Lung microvascular endothelial cell (primary cell): ENCODE data around the gene DEF6. TPM values are rescaled to one million over a fixed set of nuclear protein-coding genes. Genes with fewer than 3 reads are reported as not detected.
A peak's percentile ranks its signal among the peaks of the same experiment; 100 is the strongest.
"Not testable (repeated sequence)": the region's sequence is repeated elsewhere in the genome, so short reads cannot be mapped to it uniquely, and the experiment has no call there.

Source experiments
- DNase-seq, 2 donors: peaks; one replicate each; pipeline versions ENCODE4 v3.0.0 to v3.0.0-alpha.2; 2010; ENCODE audit warnings: low read depth in 2 of 2
- total RNA-seq: library from RNA; depleted of rRNA; stranded (reverse); fragments of >200 nt; gene quantifications from 2 replicates; pipeline ENCODE4 v1.2.1, GENCODE V29; 2014

DEF6 gene
- total RNA-seq, 1 donor from 2014 or later, result 0.20 TPM

DNA sequence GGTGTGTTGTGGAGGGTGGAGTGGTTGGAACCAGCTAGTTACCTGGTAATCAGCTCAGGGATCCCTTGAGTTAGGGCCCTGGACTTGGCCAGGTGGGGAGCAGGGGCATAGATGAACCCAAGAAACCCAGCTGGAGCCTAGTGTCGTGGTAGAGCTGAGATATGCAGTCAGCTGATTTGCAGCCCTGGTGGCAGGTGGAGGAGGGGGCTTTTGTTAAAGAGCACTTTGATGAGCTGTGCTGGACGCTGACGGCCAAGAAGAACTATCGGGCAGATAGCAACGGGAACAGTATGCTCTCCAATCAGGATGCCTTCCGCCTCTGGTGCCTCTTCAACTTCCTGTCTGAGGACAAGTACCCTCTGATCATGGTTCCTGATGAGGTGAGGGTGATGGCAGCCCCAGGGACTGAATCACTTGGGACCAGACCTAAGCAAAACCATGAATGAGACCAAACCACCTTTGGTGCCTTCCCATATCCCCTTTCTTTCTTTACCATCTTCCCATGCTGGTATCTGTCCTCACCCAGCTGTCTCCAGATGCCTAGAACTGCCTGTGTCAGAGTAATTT lies 12.7 kb downstream of the DEF6 start:
- DNase-seq, result no peak

- peak in 1 of 2 donors; percentile 11 for DNase-seq
Observed at GRCh38 chr6:35311390-35312075, 13.9 kb downstream of the DEF6 start.

GRCh38 chr6:35312076-35312800 lies 14.6 kb downstream of the DEF6 start:
- no peak for DNase-seq

GRCh38 chr6:35312807-35313206 lies 15.2 kb downstream of the DEF6 start:
- no peak for DNase-seq

DNA sequence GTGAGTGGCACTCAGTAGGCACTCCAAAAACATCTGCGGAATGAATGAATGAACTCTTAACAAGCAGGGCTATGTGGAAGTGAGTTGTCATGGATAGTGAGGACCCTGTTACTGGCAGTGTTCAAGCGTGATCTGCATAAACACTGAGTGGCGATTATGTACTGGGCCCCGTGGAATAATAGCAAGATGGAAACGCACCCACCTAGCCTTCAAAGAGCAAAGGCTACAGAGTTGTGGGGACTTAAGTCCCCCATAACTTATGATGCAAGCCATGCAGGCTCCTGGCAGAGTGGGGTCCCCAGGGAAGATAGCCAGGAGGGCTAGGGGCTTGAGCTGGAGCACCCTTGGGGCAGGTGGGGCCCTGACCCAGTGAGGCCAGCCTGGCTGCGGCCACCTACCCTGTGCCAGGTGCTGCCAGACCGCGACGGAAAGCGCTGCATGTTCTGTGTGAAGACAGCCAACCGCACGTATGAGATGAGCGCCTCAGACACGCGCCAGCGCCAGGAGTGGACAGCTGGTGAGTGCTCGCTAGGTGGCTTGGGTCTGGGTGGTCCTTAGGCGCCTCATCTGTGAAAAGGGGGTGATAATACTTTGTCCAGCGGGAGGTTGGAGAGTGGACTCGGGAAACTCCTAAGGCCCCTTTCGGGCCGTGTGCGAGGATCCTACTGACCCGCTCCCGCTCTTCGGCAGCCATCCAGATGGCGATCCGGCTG lies 20.0 kb downstream of the DEF6 start:
- DNase-seq, result peak in 1 of 2 donors; percentile 13

GRCh38 chr6:35318196-35319171 lies 20.9 kb downstream of the DEF6 start:
- peak; percentile 73 to 78 for DNase-seq

- DNase-seq, result no peak
Observed at GRCh38 chr6:35319346-35320030, 21.9 kb downstream of the DEF6 start.

DNA sequence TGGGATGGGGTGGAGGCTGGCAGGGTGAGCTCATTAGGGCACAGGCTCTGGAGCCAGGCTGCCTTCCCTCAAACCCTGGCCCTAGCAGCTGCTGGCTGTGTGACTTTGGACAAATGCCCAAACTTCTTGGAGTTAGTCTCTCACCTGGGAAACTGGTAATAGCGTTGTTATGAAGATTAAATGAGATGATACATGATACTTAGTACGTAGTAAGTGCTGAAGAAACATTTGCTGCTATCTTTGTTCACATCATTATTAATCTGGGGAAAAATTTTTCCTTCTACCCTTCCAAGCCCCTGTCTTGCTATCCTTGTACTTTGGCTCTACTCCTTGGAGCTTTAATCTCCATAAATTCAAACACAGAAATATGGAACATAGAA lies 22.4 kb downstream of the DEF6 start:
- no peak for DNase-seq

DNA sequence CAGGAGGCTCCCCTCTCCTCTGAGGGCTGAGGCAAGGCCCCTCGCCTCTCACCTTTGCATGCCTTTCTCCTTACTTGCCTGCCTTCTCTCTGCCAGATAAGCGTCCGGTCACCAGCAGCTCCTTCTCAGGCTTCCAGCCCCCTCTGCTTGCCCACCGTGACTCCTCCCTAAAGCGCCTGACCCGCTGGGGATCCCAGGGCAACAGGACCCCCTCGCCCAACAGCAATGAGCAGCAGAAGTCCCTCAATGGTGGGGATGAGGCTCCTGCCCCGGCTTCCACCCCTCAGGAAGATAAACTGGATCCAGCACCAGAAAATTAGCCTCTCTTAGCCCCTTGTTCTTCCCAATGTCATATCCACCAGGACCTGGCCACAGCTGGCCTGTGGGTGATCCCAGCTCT lies 23.5 kb downstream of the DEF6 start:
- no peak for DNase-seq

DNA sequence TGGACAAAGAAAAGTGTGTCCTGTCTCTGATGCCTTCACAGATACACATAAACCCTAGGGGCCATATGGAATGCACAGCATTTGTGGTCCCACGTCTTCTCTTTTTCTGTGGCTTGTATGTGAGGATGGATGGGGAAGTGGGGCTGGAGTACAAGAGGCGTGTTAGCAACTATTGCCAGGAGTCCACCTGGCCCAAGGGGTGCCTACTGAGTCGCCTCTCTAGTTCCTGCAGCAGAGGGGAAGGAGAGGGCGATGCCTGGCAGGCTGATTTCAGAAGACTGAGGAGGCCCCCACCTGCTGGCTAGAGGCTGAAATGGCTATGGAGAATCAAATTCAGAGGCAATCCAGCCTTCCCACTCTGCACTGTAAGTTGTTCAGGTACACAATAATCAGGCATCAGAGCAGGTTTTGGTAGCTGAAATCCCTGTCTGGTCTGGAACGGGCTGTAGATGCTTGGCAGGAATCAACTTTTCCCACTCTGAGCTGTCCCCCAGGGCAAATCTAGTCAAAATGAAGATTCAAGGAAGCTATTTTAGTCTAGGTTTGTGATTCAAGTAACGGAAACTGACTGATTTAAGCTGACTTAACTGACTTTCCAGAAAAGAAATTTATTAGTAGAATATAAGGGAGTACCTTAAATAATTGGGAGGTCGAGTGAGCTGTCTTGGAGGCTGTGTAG lies 29.9 kb downstream of the DEF6 start:
- peak; percentile 63 to 68 for DNase-seq

- DNase-seq, result no peak
Observed at GRCh38 chr6:35328108-35328723, 30.6 kb downstream of the DEF6 start.

- not testable (repeated sequence) for DNase-seq
Observed at GRCh38 chr6:35328965-35329364, 31.3 kb downstream of the DEF6 start.

GRCh38 chr6:35330541-35331119 lies 33.0 kb downstream of the DEF6 start:
- no peak for DNase-seq

- DNase-seq, result peak; percentile 12 to 13
Observed at GRCh38 chr6:35332074-35332887, 34.7 kb downstream of the DEF6 start.

DNA sequence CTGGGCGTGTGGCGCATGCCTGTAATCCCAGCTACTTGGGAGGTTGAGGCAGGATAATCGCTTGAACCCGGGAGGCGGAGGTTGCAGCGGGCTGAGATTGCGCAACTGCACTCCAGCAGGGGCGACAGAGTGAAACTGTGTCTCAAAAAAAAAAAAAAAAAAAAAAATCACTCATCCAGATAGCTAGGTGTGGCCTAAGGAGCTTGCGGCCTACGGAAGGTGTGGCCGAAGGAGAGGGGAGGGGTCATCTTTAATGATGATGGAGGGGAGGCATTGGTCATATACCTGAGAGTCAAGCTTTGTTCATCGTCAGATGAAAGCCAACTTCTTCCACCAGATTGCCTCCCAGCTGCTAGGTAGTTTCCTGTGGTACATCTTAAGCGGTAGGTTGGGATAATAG lies 43.9 kb downstream of the DEF6 start:
- DNase-seq, result no peak

- peak; percentile 95 to 98 for DNase-seq
Observed at GRCh38 chr6:35342258-35343091, 44.9 kb downstream of the DEF6 start, which contains the start of gene PPARD. PPARD (plus strand) TSS chr6:35342558; CDS start chr6:35411088, 68,530 bp downstream.
